HCT116 (cell line): ENCODE results near the gene DNM1. TPM values are rescaled to one million over a fixed set of nuclear protein-coding genes. Genes with fewer than 3 reads are reported as not detected.
A peak's percentile ranks its signal among the peaks of the same experiment; 100 is the strongest.

Experiments
- ATAC-seq: fragments of 200-7000 bp; cut with Tn5 transposase; 2 replicates; pipeline ENCODE4 v1.9.1; 2020; ENCODE audit warnings: mild to moderate bottlenecking, moderate library complexity
- BruUV-seq: library from RNA; stranded (reverse); fragments of 400-500 nt; replicated peaks from 2 replicates; lab custom pipeline; 2021; lab: Mats Ljungman, UMichigan
- CTCF ChIA-PET: fragments of 300-600 bp; sonication (Branson Sonifier 250); formaldehyde crosslinking; loops from one replicate; lab custom pipeline; 2021; ENCODE audit warnings: antibody characterized with exemption; lab: Charles Lee
- POLR2A ChIA-PET: fragments of 300-600, 350-600 bp; sonication (Branson Sonifier 250); formaldehyde crosslinking; loops from one replicate; lab custom pipeline; 2021; ENCODE audit warnings: antibody characterized with exemption; lab: Charles Lee
- RAD21 ChIA-PET, 2 experiments: fragments of 300-600 bp; sonication (Branson Sonifier 250); formaldehyde crosslinking; loops; one replicate each; lab custom pipeline; 2023; ENCODE audit warnings: low total read pairs in 2 of 2; ENCODE audit not compliant: uncharacterized antibody in 2 of 2, unreplicated experiment in 2 of 2, low non-redundant PET in 1 of 2; lab: Charles Lee
- DNase-seq: peaks from one replicate; pipeline ENCODE4 v3.0.0-alpha.2; 2010; ENCODE audit warnings: low read depth, low spot score
- H2AFZ ChIP-seq: fragments of 200-600 bp; shearing (Covaris generic), sonication (generic); 2 replicates; pipeline ENCODE4 v1.6.1; 2017; ENCODE audit warnings: low read depth, mixed run types, mixed read lengths, antibody characterized with exemption, low read length; ENCODE audit not compliant: poor library complexity, severe bottlenecking
- H3K27ac ChIP-seq: 2 replicates; pipeline ENCODE4 v1.5.1; 2012; ENCODE audit warnings: low read depth, low read length
- H3K27me3 ChIP-seq: fragments of 200-600 bp; sonication (generic); 2 replicates; pipeline ENCODE4 v1.6.1; 2016; ENCODE audit warnings: mixed run types, low read length, mixed read lengths; ENCODE audit not compliant: insufficient read depth
- H3K36me3 ChIP-seq, 2 experiments: fragments of 200-500 bp in 1 of 2; fragments of 200-600 bp in 1 of 2; sonication (Bioruptor generic) in 1 of 2; sonication (generic) in 1 of 2; 2 replicates each; pipeline versions ENCODE4 v1.5.1 to v1.6.1; 2014 to 2016; ENCODE audit warnings: low read length in 2 of 2, inconsistent platforms in 1 of 2, mixed read lengths in 1 of 2, mixed run types in 1 of 2; ENCODE audit not compliant: insufficient read depth in 2 of 2, control insufficient read depth in 1 of 2
- H3K4me1 ChIP-seq, 2 experiments: fragments of 200-600 bp in 1 of 2; sonication (generic) in 1 of 2; 2 replicates each; pipeline versions ENCODE4 v1.5.1 to v1.6.1; 2012 to 2017; ENCODE audit warnings: low read length in 2 of 2, inconsistent platforms in 1 of 2, mild to moderate bottlenecking in 1 of 2, mixed read lengths in 1 of 2, mixed run types in 1 of 2, moderate library complexity in 1 of 2; ENCODE audit not compliant: insufficient read depth in 2 of 2, control insufficient read depth in 1 of 2
- H3K4me2 ChIP-seq: fragments of 200-600 bp; sonication (generic); 2 replicates; pipeline ENCODE4 v1.6.1; 2017; ENCODE audit warnings: mixed run types, low read length, mixed read lengths
- H3K4me3 ChIP-seq, 2 experiments: fragments of 200-600 bp in 1 of 2; sonication (generic) in 1 of 2; replicated peaks in 1 of 2; 2 replicates each; pipeline ENCODE4 v1.5.1; 2011 to 2016; ENCODE audit warnings: low read length in 2 of 2, control low read depth in 1 of 2, low read depth in 1 of 2, mild to moderate bottlenecking in 1 of 2, mixed read lengths in 1 of 2, mixed run types in 1 of 2
- H3K79me2 ChIP-seq: fragments of 200-600 bp; sonication (generic); 2 replicates; pipeline ENCODE4 v1.6.1; 2017; ENCODE audit warnings: mild to moderate bottlenecking, mixed run types, low read length, moderate library complexity, mixed read lengths; ENCODE audit not compliant: insufficient read depth
- H3K9ac ChIP-seq: fragments of 200-600 bp; sonication (generic); 2 replicates; pipeline ENCODE4 v1.6.1; 2016; ENCODE audit warnings: low read length, mixed read lengths
- H3K9me2 ChIP-seq: fragments of 200-600 bp; sonication (generic), shearing (Covaris generic); 2 replicates; pipeline ENCODE4 v1.6.1; 2017; ENCODE audit warnings: mixed run types, mild to moderate bottlenecking, moderate library complexity; ENCODE audit not compliant: insufficient read depth
- H3K9me3 ChIP-seq, 2 experiments: fragments of 200-500 bp in 1 of 2; fragments of 200-600 bp in 1 of 2; sonication (Bioruptor generic) in 1 of 2; sonication (generic) in 1 of 2; 2 replicates each; pipeline ENCODE4 v1.6.1; 2014 to 2017; ENCODE audit warnings: low read length in 2 of 2, mixed read lengths in 2 of 2, inconsistent platforms in 1 of 2, low read depth in 1 of 2, mild to moderate bottlenecking in 1 of 2, mixed run types in 1 of 2, moderate library complexity in 1 of 2; ENCODE audit not compliant: control insufficient read depth in 1 of 2, insufficient read depth in 1 of 2
- H4K20me1 ChIP-seq: fragments of 200-600 bp; sonication (generic), shearing (Covaris generic); 2 replicates; pipeline ENCODE4 v1.6.1; 2017; ENCODE audit warnings: mixed run types, mild to moderate bottlenecking, moderate library complexity; ENCODE audit not compliant: insufficient read depth
- ATF3 ChIP-seq: IDR thresholded peaks from 2 replicates; pipeline ENCODE4 v1.6.1; 2012
- EZH2 ChIP-seq: fragments of 200-600 bp; sonication (generic); IDR thresholded peaks from 2 replicates; pipeline ENCODE4 v1.6.1; 2017; ENCODE audit warnings: antibody characterized with exemption, mixed run types
- JUND ChIP-seq: IDR thresholded peaks from 2 replicates; pipeline ENCODE4 v1.6.1; 2012
- RAD21 ChIP-seq: IDR thresholded peaks from 2 replicates; pipeline ENCODE4 v1.6.1; 2012; ENCODE audit warnings: low read depth, mild to moderate bottlenecking
- REST ChIP-seq: IDR thresholded peaks from 2 replicates; pipeline ENCODE4 v1.6.1; 2012; ENCODE audit warnings: low read depth
- SIN3A ChIP-seq: IDR thresholded peaks from 2 replicates; pipeline ENCODE4 v1.6.1; 2012; ENCODE audit warnings: low read depth
- SP1 ChIP-seq: IDR thresholded peaks from 2 replicates; pipeline ENCODE4 v1.6.1; 2012; ENCODE audit warnings: low read depth
- TCF7L2 ChIP-seq: IDR thresholded peaks from 2 replicates; pipeline ENCODE4 v1.7.0; 2011; ENCODE audit warnings: borderline replicate concordance, inconsistent platforms; ENCODE audit not compliant: insufficient read depth, insufficient read length; ENCODE audit errors: extremely low read depth
- intact Hi-C: fragments of 100-400 bp; cut with micrococcal nuclease; formaldehyde crosslinking; loops from 2 replicates; pipeline ENCODE4 v1.10.0; 2022
- total RNA-seq: library from RNA; stranded (reverse); gene quantifications from one replicate; pipeline ENCODE4 v1.2.1, GENCODE V29; 2021; ENCODE audit not compliant: unreplicated experiment
- TF ChIP-seq, protein P1 (sequence below): IDR thresholded peaks from 2 replicates; pipeline ENCODE4 v1.6.1; 2012
- TF ChIP-seq, protein P2 (sequence below): IDR thresholded peaks from 2 replicates; pipeline ENCODE4 v1.6.1; 2011; ENCODE audit warnings: mild to moderate bottlenecking, low read length, moderate library complexity; ENCODE audit not compliant: insufficient replicate concordance; ENCODE audit errors: extremely low read depth

The DNM1 gene
- total RNA-seq, 1 experiment from 2014 or later = 12.0 TPM

DNA sequence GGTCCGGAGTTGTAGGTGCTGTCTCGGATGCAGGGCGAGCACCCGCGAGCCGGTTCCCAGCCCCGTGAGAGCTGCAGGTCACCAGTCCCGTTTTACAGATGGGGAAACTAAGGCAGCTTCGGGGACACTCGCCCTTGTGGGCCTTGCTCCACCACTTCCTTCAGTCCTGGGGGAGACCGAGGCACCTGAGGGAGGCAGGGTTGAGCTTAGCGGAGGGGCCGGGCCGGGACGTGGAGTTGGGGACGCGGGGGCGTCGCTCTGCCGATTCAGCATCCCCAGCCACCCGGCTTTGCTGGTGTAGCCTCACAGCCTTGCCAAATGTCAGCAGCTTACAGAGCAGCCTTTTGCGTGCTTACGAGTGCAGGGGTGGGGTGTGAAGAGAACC, 42.6 kb upstream of the DNM1 start:
- TF ChIP-seq JUND (no peak), ATF3 (no peak), RAD21 (no peak), REST (no peak), TCF7L2 (no peak), SP1 (no peak), EZH2 (no peak), SIN3A (no peak)
- TF ChIP-seq, protein P1, sequence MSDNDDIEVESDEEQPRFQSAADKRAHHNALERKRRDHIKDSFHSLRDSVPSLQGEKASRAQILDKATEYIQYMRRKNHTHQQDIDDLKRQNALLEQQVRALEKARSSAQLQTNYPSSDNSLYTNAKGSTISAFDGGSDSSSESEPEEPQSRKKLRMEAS = no peak
- TF ChIP-seq, protein P2, sequence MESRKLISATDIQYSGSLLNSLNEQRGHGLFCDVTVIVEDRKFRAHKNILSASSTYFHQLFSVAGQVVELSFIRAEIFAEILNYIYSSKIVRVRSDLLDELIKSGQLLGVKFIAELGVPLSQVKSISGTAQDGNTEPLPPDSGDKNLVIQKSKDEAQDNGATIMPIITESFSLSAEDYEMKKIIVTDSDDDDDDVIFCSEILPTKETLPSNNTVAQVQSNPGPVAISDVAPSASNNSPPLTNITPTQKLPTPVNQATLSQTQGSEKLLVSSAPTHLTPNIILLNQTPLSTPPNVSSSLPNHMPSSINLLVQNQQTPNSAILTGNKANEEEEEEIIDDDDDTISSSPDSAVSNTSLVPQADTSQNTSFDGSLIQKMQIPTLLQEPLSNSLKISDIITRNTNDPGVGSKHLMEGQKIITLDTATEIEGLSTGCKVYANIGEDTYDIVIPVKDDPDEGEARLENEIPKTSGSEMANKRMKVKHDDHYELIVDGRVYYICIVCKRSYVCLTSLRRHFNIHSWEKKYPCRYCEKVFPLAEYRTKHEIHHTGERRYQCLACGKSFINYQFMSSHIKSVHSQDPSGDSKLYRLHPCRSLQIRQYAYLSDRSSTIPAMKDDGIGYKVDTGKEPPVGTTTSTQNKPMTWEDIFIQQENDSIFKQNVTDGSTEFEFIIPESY = no peak
- ATAC-seq (peak; percentile 0; the same call in 1 of the 2 replicates), DNase-seq (no peak)
- ChIA-PET POLR2A (interaction anchor here (0.7 to 1.8 kb wide), 7 partner anchors 9 to 39 kb away, joined by 3 to 7 read pairs (median 5); no protein-coding TSS in a partner anchor), RAD21 (no interaction called here), CTCF (interaction anchor here (0.6 to 4.0 kb wide), 3 partner anchors 10 to 261 kb away, joined by 3 to 19 read pairs (median 6); no protein-coding TSS in a partner anchor)
- intact Hi-C loops = no loop called here
- no peaks in the 10 kb centered on the region for H4K20me1 ChIP-seq
- H3K9me3 ChIP-seq = no peaks in the 10 kb centered on the region
- no peak overlapping the region for H2AFZ ChIP-seq
- TSS peak; percentile 75 for BruUV-seq
- no peaks in the 10 kb centered on the region for H3K27me3 ChIP-seq
- H3K79me2 ChIP-seq = peaks cover 13% of the 10 kb centered on the region
- H3K4me1 ChIP-seq = peaks cover 0 to 17% of the 10 kb centered on the region in 2 experiments; a peak in 2 of 4 replicates
- H3K9me2 ChIP-seq = no peaks in the 10 kb centered on the region
- peak overlapping the region; percentile 91 to 99 for H3K4me3 ChIP-seq
- peaks cover 0 to 4% of the 10 kb centered on the region in 2 experiments; a peak in 1 of 4 replicates for H3K36me3 ChIP-seq
- peak overlapping the region; percentile 96 for H3K9ac ChIP-seq
- H3K4me2 ChIP-seq = peak overlapping the region; percentile 96
- H3K27ac ChIP-seq = peak overlapping the region; percentile 74
